ENCODE data around the gene YWHAQ. TPM values are rescaled to one million over a fixed set of nuclear protein-coding genes. Genes with fewer than 3 reads are reported as not detected.

YWHAQ gene
- total RNA-seq, 1 donor from 2014 or later, result 655 TPM

DNA sequence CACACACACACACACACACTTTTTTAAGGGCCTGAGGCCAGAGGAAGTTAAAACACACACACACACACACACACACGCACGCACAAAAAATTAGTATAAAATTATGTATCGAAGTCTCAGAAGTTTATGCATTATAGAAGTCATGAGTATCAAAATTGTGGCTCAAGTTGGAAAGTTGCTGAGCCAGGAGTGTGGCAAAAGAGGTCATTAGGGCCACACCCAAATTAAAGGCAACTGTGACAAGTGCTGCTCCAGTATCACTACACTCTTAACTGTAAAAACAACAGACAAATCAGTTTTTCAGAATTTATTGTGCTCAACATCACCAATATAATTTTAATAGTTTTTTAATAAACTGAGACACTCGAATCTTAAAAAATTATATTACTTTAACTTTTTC is 36.9 kb downstream of the YWHAQ start:
- no peak for DNase-seq (ENCODE audit: low spot score)
- H3K27me3 ChIP-seq, result no peaks in the 10 kb centered on the region
- Mint-ChIP-seq H3K4me3 (no peak overlapping the region), H3K36me3 (peaks cover 52% of the 10 kb centered on the region), H3K27me3 (ENCODE audit: insufficient read depth, low read depth) (no peaks in the 10 kb centered on the region), H3K9me3 (peaks cover 15% of the 10 kb centered on the region), H3K4me1 (peaks cover 10% of the 10 kb centered on the region), H3K27ac (no peak overlapping the region)
- no peak overlapping the region for H2AFZ ChIP-seq (replicated peaks)
- H3K79me2 ChIP-seq (ENCODE audit: low read depth), result peaks cover 100% of the 10 kb centered on the region
- no peak for TF ChIP-seq EZH2phosphoT487 (IDR thresholded peaks at IDR 0.05)
- TF ChIP-seq, protein P1, sequence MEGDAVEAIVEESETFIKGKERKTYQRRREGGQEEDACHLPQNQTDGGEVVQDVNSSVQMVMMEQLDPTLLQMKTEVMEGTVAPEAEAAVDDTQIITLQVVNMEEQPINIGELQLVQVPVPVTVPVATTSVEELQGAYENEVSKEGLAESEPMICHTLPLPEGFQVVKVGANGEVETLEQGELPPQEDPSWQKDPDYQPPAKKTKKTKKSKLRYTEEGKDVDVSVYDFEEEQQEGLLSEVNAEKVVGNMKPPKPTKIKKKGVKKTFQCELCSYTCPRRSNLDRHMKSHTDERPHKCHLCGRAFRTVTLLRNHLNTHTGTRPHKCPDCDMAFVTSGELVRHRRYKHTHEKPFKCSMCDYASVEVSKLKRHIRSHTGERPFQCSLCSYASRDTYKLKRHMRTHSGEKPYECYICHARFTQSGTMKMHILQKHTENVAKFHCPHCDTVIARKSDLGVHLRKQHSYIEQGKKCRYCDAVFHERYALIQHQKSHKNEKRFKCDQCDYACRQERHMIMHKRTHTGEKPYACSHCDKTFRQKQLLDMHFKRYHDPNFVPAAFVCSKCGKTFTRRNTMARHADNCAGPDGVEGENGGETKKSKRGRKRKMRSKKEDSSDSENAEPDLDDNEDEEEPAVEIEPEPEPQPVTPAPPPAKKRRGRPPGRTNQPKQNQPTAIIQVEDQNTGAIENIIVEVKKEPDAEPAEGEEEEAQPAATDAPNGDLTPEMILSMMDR (IDR thresholded peaks at IDR 0.05), result no peak
- no peak for TF ChIP-seq EZH2 (IDR thresholded peaks at IDR 0.05)
- no peak overlapping the region for H3K9ac ChIP-seq
- H3K4me3 ChIP-seq, result no peak overlapping the region
- H3F3A ChIP-seq (ENCODE audit: low read depth), result peaks cover 13% of the 10 kb centered on the region
- no peak overlapping the region for H3K27ac ChIP-seq
- H3K4me1 ChIP-seq, result no peaks in the 10 kb centered on the region
- no peaks in the 10 kb centered on the region for H3K9me3 ChIP-seq (ENCODE audit: low read depth)
- peaks cover 78% of the 10 kb centered on the region for H4K20me1 ChIP-seq (ENCODE audit: low read depth)
- H3K36me3 ChIP-seq, result peaks cover 22% of the 10 kb centered on the region
- H3K4me2 ChIP-seq, result no peak overlapping the region

DNA sequence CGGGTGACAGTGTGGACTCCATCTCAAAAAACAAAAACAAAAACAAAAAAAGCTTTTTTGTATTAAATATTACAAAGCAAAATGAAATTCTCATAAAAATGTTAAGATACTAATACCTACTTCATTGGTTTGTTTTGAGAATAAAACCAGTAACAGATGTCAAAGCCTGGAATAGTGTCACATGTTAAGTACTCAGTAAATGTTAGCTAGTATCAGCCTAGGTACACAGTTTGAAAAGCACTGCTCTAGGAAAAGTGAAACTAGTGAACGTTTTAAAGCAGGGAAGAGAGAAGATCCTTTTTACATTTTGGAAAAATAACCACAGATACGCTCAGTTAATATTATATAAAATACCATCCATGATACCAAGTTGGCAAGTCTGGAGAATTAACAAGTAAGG is 38.1 kb downstream of the YWHAQ start:
- H3K9ac ChIP-seq, result no peak overlapping the region
- Mint-ChIP-seq H3K27ac (no peak overlapping the region), H3K9me3 (peaks cover 4% of the 10 kb centered on the region), H3K27me3 (ENCODE audit: insufficient read depth, low read depth) (no peaks in the 10 kb centered on the region), H3K4me3 (no peak overlapping the region), H3K4me1 (peaks cover 14% of the 10 kb centered on the region), H3K36me3 (peaks cover 46% of the 10 kb centered on the region)
- peaks cover 17% of the 10 kb centered on the region for H3K36me3 ChIP-seq
- H3F3A ChIP-seq (ENCODE audit: low read depth), result peaks cover 13% of the 10 kb centered on the region
- no peak overlapping the region for H2AFZ ChIP-seq (replicated peaks)
- no peaks in the 10 kb centered on the region for H3K9me3 ChIP-seq (ENCODE audit: low read depth)
- H3K27ac ChIP-seq, result no peak overlapping the region
- no peak for DNase-seq (ENCODE audit: low spot score)
- H3K79me2 ChIP-seq (ENCODE audit: low read depth), result peaks cover 100% of the 10 kb centered on the region
- H3K4me3 ChIP-seq, result no peak overlapping the region
- peaks cover 91% of the 10 kb centered on the region for H4K20me1 ChIP-seq (ENCODE audit: low read depth)
- TF ChIP-seq EZH2phosphoT487 (IDR thresholded peaks at IDR 0.05), result no peak
- H3K4me1 ChIP-seq, result no peaks in the 10 kb centered on the region
- no peak overlapping the region for H3K4me2 ChIP-seq
- H3K27me3 ChIP-seq, result no peaks in the 10 kb centered on the region

DNA sequence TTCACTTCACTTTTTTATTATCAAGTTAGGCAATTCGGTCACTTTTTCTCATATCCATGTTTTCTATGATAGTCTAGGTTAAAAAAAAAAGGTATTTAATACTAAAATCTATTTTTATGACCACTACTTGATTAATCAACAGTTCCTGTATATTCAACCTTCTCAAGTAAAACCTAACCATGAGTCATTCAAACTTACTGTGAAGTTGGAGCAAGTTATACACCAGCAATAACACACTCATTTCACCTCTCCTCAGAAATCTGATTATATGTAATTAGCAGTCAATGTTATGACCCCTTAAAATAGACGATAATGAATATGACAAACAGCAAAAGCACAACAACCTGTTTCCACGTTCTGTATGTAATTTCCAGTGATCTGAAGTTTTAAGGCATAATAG is 40.2 kb downstream of the YWHAQ start:
- H3K4me2 ChIP-seq, result no peak overlapping the region
- no peak overlapping the region for H3K27ac Mint-ChIP-seq
- H3K4me1 ChIP-seq, result no peaks in the 10 kb centered on the region
- peaks cover 15% of the 10 kb centered on the region for H3K4me1 Mint-ChIP-seq
- H2AFZ ChIP-seq (replicated peaks), result no peak overlapping the region
- no peaks in the 10 kb centered on the region for H3K9me3 Mint-ChIP-seq
- peaks cover 95% of the 10 kb centered on the region for H3K79me2 ChIP-seq (ENCODE audit: low read depth)
- H3K27ac ChIP-seq, result no peak overlapping the region
- no peak overlapping the region for H3K4me3 Mint-ChIP-seq
- H3K9me3 ChIP-seq (ENCODE audit: low read depth), result no peaks in the 10 kb centered on the region
- no peak overlapping the region for H3K9ac ChIP-seq
- peaks cover 40% of the 10 kb centered on the region for H3K36me3 Mint-ChIP-seq
- no peaks in the 10 kb centered on the region for H3K27me3 ChIP-seq
- H3K27me3 Mint-ChIP-seq (ENCODE audit: insufficient read depth, low read depth), result no peaks in the 10 kb centered on the region
- no peak for DNase-seq (ENCODE audit: low spot score)
- peaks cover 14% of the 10 kb centered on the region for H3F3A ChIP-seq (ENCODE audit: low read depth)
- no peak overlapping the region for H3K4me3 ChIP-seq
- H4K20me1 ChIP-seq (ENCODE audit: low read depth), result peaks cover 93% of the 10 kb centered on the region
- TF ChIP-seq, protein P1 (IDR thresholded peaks at IDR 0.05), result no peak
- TF ChIP-seq EZH2 (IDR thresholded peaks at IDR 0.05), result no peak
- peaks cover 37% of the 10 kb centered on the region for H3K36me3 ChIP-seq

DNA sequence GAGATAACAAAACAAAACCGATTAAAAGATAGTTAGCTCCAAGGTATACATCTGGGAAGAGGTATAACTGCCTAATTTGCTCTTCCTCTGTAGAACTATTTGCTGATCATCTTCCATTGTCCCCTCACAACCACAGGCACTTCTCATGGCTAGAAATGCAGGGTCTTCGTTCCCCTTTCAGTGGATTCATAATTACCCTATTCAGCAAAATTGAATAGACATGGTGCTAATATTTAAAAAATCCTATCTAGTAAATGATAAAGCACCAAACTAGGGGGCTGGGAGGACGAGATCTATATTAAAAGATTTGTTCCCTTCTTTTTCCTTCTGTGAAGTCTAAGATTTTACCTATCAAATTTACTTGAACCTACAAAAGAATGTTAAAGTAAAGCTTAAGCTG is 44.3 kb downstream of the YWHAQ start:
- no peak overlapping the region for H3K4me3 Mint-ChIP-seq
- Histone ChIP-seq H4K20me1 (ENCODE audit: low read depth) (peaks cover 69% of the 10 kb centered on the region), H3K4me2 (no peak overlapping the region), H3K36me3 (peaks cover 51% of the 10 kb centered on the region), H3K9ac (no peak overlapping the region), H3K4me1 (no peaks in the 10 kb centered on the region), H3K9me3 (ENCODE audit: low read depth) (no peaks in the 10 kb centered on the region), H3K27me3 (no peaks in the 10 kb centered on the region), H3K4me3 (no peak overlapping the region), H3K79me2 (ENCODE audit: low read depth) (peaks cover 54% of the 10 kb centered on the region), H3K27ac (no peak overlapping the region), H3F3A (ENCODE audit: low read depth) (peaks cover 27% of the 10 kb centered on the region), H2AFZ (replicated peaks) (no peak overlapping the region)
- TF ChIP-seq, protein P1 (IDR thresholded peaks at IDR 0.05), result no peak
- TF ChIP-seq EZH2phosphoT487 (IDR thresholded peaks at IDR 0.05) (no peak), EZH2 (IDR thresholded peaks at IDR 0.05) (no peak)
- H3K36me3 Mint-ChIP-seq, result peaks cover 33% of the 10 kb centered on the region
- H3K9me3 Mint-ChIP-seq, result no peaks in the 10 kb centered on the region
- H3K27ac Mint-ChIP-seq, result no peak overlapping the region
- H3K4me1 Mint-ChIP-seq, result peaks cover 8% of the 10 kb centered on the region
- H3K27me3 Mint-ChIP-seq (ENCODE audit: insufficient read depth, low read depth), result no peaks in the 10 kb centered on the region
- DNase-seq (ENCODE audit: low spot score), result no peak

Measured in neural progenitor cell (in vitro differentiated cells).